ENCODE results near the gene SLC22A16. TPM values are rescaled to one million over a fixed set of nuclear protein-coding genes. Genes with fewer than 3 reads are reported as not detected.

The SLC22A16 gene
- polyA plus RNA-seq, 4 donors, result 0.27 to 1.3 (median 0.28) TPM

- DNase-seq (ENCODE audit: low read depth in 4 of 4, low spot score in 2 of 4), result no peak
Measured at GRCh38 chr6:110449541-110449895, 26.9 kb downstream of the SLC22A16 start.

- no peak for DNase-seq (ENCODE audit: low read depth in 4 of 4, low spot score in 2 of 4)
Measured at GRCh38 chr6:110448846-110449540, 27.4 kb downstream of the SLC22A16 start.

GRCh38 chr6:110447761-110448160 lies 28.7 kb downstream of the SLC22A16 start:
- no peak for DNase-seq (ENCODE audit: low read depth in 4 of 4, low spot score in 2 of 4)

GRCh38 chr6:110446405-110446804 lies 30.0 kb downstream of the SLC22A16 start:
- no peak for DNase-seq (ENCODE audit: low read depth in 4 of 4, low spot score in 2 of 4)

- no peak for DNase-seq (ENCODE audit: low read depth in 4 of 4, low spot score in 2 of 4)
Measured at GRCh38 chr6:110440026-110440425, 36.4 kb downstream of the SLC22A16 start.

- DNase-seq (ENCODE audit: low read depth in 4 of 4, low spot score in 2 of 4), result no peak
Measured at GRCh38 chr6:110439356-110439755, 37.1 kb downstream of the SLC22A16 start.

GRCh38 chr6:110434961-110435602 lies 41.3 kb downstream of the SLC22A16 start:
- DNase-seq (ENCODE audit: low read depth in 4 of 4, low spot score in 2 of 4), result no peak

GRCh38 chr6:110432285-110432900 lies 44.0 kb downstream of the SLC22A16 start:
- no peak for DNase-seq (ENCODE audit: low read depth in 4 of 4, low spot score in 2 of 4)

- DNase-seq (ENCODE audit: low read depth in 4 of 4, low spot score in 2 of 4), result no peak
Measured at GRCh38 chr6:110430741-110431140, 45.7 kb downstream of the SLC22A16 start.

GRCh38 chr6:110430236-110430635 lies 46.2 kb downstream of the SLC22A16 start:
- no peak for DNase-seq (ENCODE audit: low read depth in 4 of 4, low spot score in 2 of 4)

GRCh38 chr6:110428153-110428552 lies 48.3 kb downstream of the SLC22A16 start:
- no peak for DNase-seq (ENCODE audit: low read depth in 4 of 4, low spot score in 2 of 4)

GRCh38 chr6:110425816-110426215 lies 50.6 kb downstream of the SLC22A16 start:
- no peak for DNase-seq (ENCODE audit: low read depth in 4 of 4, low spot score in 2 of 4)

- DNase-seq (ENCODE audit: low read depth in 4 of 4, low spot score in 2 of 4), result no peak
Measured at GRCh38 chr6:110422444-110422822, 54.0 kb downstream of the SLC22A16 start.

GRCh38 chr6:110421749-110422443 lies 54.5 kb downstream of the SLC22A16 start:
- DNase-seq (ENCODE audit: low read depth in 4 of 4, low spot score in 2 of 4), result no peak

GRCh38 chr6:110419028-110419739 lies 57.2 kb downstream of the SLC22A16 start:
- DNase-seq (ENCODE audit: low read depth in 4 of 4, low spot score in 2 of 4), result no peak

GRCh38 chr6:110418594-110418993 lies 57.8 kb downstream of the SLC22A16 start:
- DNase-seq (ENCODE audit: low read depth in 4 of 4, low spot score in 2 of 4), result no peak

- DNase-seq (ENCODE audit: low read depth in 4 of 4, low spot score in 2 of 4), result no peak
Measured at GRCh38 chr6:110415086-110415916, 61.1 kb downstream of the SLC22A16 start, which contains the start of gene DDO. DDO (minus strand) TSS chr6:110415575; CDS start chr6:110413462, 2,113 bp downstream.

- no peak for DNase-seq (ENCODE audit: low read depth in 4 of 4, low spot score in 2 of 4)
Measured at GRCh38 chr6:110414669-110415068, 61.7 kb downstream of the SLC22A16 start.

GRCh38 chr6:110412360-110412759 lies 64.1 kb downstream of the SLC22A16 start:
- DNase-seq (ENCODE audit: low read depth in 4 of 4, low spot score in 2 of 4), result no peak

- no peak for DNase-seq (ENCODE audit: low read depth in 4 of 4, low spot score in 2 of 4)
Measured at GRCh38 chr6:110410511-110410910, 65.9 kb downstream of the SLC22A16 start.
